Measurements from ENCODE around the gene LOXL1. TPM values are rescaled to one million over a fixed set of nuclear protein-coding genes. Genes with fewer than 3 reads are reported as not detected.

The LOXL1 gene
- total RNA-seq, 2 experiments from 2014 or later = not detected

- intact Hi-C loops (cut with micrococcal nuclease; ENCODE audit: unreplicated experiment) = no loop called here
- TF ChIP-seq EZH2phosphoT487 (IDR thresholded peaks at IDR 0.05; ENCODE audit: borderline replicate concordance, low read depth, low read length) = no peak
- TF ChIP-seq CTCF (conservative IDR thresholded peaks at IDR 0.05; ENCODE audit: low read length) = no peak
- no peak for DNase-seq (ENCODE audit: low spot score)
- no TSS peak for BruUV-seq (replicated peaks)
- Histone ChIP-seq H3K36me3 (ENCODE audit: insufficient read depth, low read length) (no peaks in the 10 kb centered on the region), H3K79me2 (ENCODE audit: insufficient read depth, low read depth, low read length) (no peaks in the 10 kb centered on the region), H3K4me3 (ENCODE audit: low read depth, low read length, poor library complexity, severe bottlenecking) (no peak overlapping the region), H3K27ac (ENCODE audit: low read depth, low read length, poor library complexity, severe bottlenecking) (no peak overlapping the region), H3K4me2 (ENCODE audit: low read length) (no peak overlapping the region), H2AFZ (ENCODE audit: low read length) (no peak overlapping the region), H4K20me1 (ENCODE audit: insufficient read depth, low read length) (no peaks in the 10 kb centered on the region), H3K9me2 (ENCODE audit: insufficient read depth, low read length) (no peaks in the 10 kb centered on the region), H3K9me3 (ENCODE audit: low read length) (no peaks in the 10 kb centered on the region), H3K4me1 (ENCODE audit: insufficient read depth, low read length, poor library complexity, severe bottlenecking) (peaks cover 22% of the 10 kb centered on the region)
- POLR2A ChIA-PET = no interaction called here
- CTCF ChIA-PET (ENCODE audit: unreplicated experiment) = no interaction called here
These were observed 29.1 kb downstream of the LOXL1 start for GRCh38 chr15:73955326-73955725.

DNA sequence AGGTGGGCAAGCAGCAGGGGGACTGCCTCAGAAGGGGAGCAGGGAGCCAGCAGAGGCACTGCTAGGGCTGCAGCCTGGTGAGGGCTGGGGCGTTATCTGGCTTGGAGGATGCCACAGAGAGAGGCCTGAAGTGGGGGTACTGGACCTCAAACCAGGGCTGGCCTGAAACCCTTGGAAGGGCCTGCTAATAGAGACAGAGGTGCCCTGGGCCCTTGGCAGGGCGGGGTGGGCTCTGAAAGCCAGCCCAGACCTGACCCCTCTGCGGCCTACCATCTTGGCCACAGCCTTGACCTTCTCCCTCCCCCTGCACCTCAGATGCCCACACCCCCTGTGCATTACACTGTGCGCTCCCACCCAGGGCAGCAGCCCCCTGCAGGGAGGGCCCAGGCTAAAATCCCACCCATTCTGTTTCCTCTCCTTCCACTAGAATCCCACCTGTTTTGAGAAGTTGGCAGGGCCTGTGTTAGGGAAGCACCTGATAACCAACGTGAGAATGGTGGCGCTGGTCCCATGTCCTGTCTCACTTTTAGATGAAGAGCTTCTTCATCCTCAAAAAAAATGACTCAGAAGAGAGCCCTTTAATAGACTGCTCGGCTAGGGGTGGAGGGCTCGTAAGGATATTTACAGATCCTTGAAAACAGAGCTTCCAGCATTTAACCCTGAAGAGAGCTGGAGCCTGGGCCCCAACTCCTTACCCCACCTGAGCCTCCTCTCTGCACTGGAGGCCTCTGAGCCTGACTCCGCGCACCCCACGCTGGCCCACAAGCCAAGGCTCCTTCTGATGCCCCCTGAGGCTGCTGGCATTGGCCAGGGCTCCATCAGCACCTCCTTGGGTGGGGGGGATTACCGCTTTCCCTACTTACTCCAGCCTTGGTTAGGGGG is 29.8 kb downstream of the LOXL1 start:
- no peaks in the 10 kb centered on the region for H3K9me3 ChIP-seq (ENCODE audit: low read length)
- TF ChIP-seq EZH2phosphoT487 (IDR thresholded peaks at IDR 0.05; ENCODE audit: borderline replicate concordance, low read depth, low read length) (no peak), CTCF (conservative IDR thresholded peaks at IDR 0.05; ENCODE audit: low read length) (no peak)
- H3K36me3 ChIP-seq (ENCODE audit: insufficient read depth, low read length) = no peaks in the 10 kb centered on the region
- H3K79me2 ChIP-seq (ENCODE audit: insufficient read depth, low read depth, low read length) = no peaks in the 10 kb centered on the region
- POLR2A ChIA-PET = no interaction called here
- H3K27ac ChIP-seq (ENCODE audit: low read depth, low read length, poor library complexity, severe bottlenecking) = no peak overlapping the region
- intact Hi-C loops (cut with micrococcal nuclease; ENCODE audit: unreplicated experiment) = no loop called here
- no peak for DNase-seq (ENCODE audit: low spot score)
- H3K9me2 ChIP-seq (ENCODE audit: insufficient read depth, low read length) = no peaks in the 10 kb centered on the region
- H3K4me2 ChIP-seq (ENCODE audit: low read length) = no peak overlapping the region
- no peaks in the 10 kb centered on the region for H4K20me1 ChIP-seq (ENCODE audit: insufficient read depth, low read length)
- no peak overlapping the region for H2AFZ ChIP-seq (ENCODE audit: low read length)
- BruUV-seq (replicated peaks) = no TSS peak
- H3K4me1 ChIP-seq (ENCODE audit: insufficient read depth, low read length, poor library complexity, severe bottlenecking) = peaks cover 22% of the 10 kb centered on the region
- CTCF ChIA-PET (ENCODE audit: unreplicated experiment) = no interaction called here
- H3K4me3 ChIP-seq (ENCODE audit: low read depth, low read length, poor library complexity, severe bottlenecking) = no peak overlapping the region

- BruUV-seq (replicated peaks) = no TSS peak
- Histone ChIP-seq H3K4me1 (ENCODE audit: insufficient read depth, low read length, poor library complexity, severe bottlenecking) (peaks cover 22% of the 10 kb centered on the region), H3K9me3 (ENCODE audit: low read length) (no peaks in the 10 kb centered on the region), H3K79me2 (ENCODE audit: insufficient read depth, low read depth, low read length) (no peaks in the 10 kb centered on the region), H3K27ac (ENCODE audit: low read depth, low read length, poor library complexity, severe bottlenecking) (no peak overlapping the region), H3K36me3 (ENCODE audit: insufficient read depth, low read length) (no peaks in the 10 kb centered on the region), H3K9me2 (ENCODE audit: insufficient read depth, low read length) (no peaks in the 10 kb centered on the region), H2AFZ (ENCODE audit: low read length) (no peak overlapping the region), H4K20me1 (ENCODE audit: insufficient read depth, low read length) (no peaks in the 10 kb centered on the region), H3K4me3 (ENCODE audit: low read depth, low read length, poor library complexity, severe bottlenecking) (no peak overlapping the region), H3K4me2 (ENCODE audit: low read length) (no peak overlapping the region)
- ChIA-PET POLR2A (no interaction called here), CTCF (ENCODE audit: unreplicated experiment) (no interaction called here)
- TF ChIP-seq EZH2phosphoT487 (IDR thresholded peaks at IDR 0.05; ENCODE audit: borderline replicate concordance, low read depth, low read length) = no peak
- TF ChIP-seq CTCF (conservative IDR thresholded peaks at IDR 0.05; ENCODE audit: low read length) = no peak
- intact Hi-C loops (cut with micrococcal nuclease; ENCODE audit: unreplicated experiment) = no loop called here
- DNase-seq (ENCODE audit: low spot score) = no peak
These were observed 30.5 kb downstream of the LOXL1 start for GRCh38 chr15:73956743-73957135.
